T-helper 2 cell treated with Interferon-gamma antibody and Interleukin-4, amounts not matched to agents 100 ng/mL and 5 ng/mL, for 36 hours (primary cell): ENCODE results near the gene ITPA. TPM values are rescaled to one million over a fixed set of nuclear protein-coding genes. Genes with fewer than 3 reads are reported as not detected.
"Not testable (repeated sequence)": the region's sequence is repeated elsewhere in the genome, so short reads cannot be mapped to it uniquely, and the experiment has no call there.

Experiments used
- intact Hi-C: fragments of 100-400 bp; cut with micrococcal nuclease; formaldehyde crosslinking; loops from one replicate; pipeline ENCODE4 v1.15.1; 2023
- total RNA-seq: library from RNA; stranded (reverse); gene quantifications from 2 replicates; pipeline ENCODE4 v1.2.3, GENCODE V29; 2022

The ITPA gene
- total RNA-seq, 1 donor from 2014 or later: 73.8 TPM

DNA sequence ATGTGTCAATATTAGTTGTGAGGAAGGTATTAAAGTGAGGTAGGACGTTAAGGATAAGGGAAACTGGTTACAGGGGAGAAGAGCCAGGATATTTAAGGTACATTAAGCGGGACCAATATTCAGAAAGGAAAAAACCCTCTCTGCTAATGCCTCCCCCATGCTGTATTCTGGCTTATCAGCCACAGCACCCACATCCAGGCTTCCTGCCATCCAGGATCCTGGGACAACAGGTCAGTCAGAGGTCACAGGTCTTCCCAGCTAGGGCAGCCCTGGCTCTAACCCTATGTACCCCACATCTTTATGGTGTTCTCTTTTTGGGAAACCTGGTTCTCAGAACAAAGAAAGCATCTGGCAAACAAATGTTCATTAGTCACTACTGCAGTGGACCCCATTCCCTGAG, 10.1 kb upstream of the ITPA start:
- intact Hi-C loops: no loop called here

GRCh38 chr20:3199976-3200755, 9.1 kb upstream of the ITPA start:
- intact Hi-C loops: loop anchor here (5.0 kb wide), 1 partner anchor 567 kb away; the partner anchor contains the start of gene ADISSP

GRCh38 chr20:3202965-3203314, 6.4 kb upstream of the ITPA start:
- intact Hi-C loops: loop anchor here (5.0 kb wide), 1 partner anchor 564 kb away; the partner anchor contains the start of gene ADISSP

GRCh38 chr20:3203315-3204123, 5.8 kb upstream of the ITPA start:
- intact Hi-C loops: loop anchor here (1.0 to 5.0 kb wide), 3 partner anchors 44 to 564 kb away; partner anchors contain the start of genes ADISSP, FASTKD5 and UBOX5

- intact Hi-C loops: loop anchor here (1.0 to 5.0 kb wide), 3 partner anchors 45 to 563 kb away; partner anchors contain the start of genes ADISSP, FASTKD5 and UBOX5
Observed at GRCh38 chr20:3204124-3204794, 5.0 kb upstream of the ITPA start, which contains the start of gene DDRGK1. TSS of gene DDRGK1 (minus strand) at chr20:3204682. CDS start at chr20:3204627, 55 bp downstream.

DNA sequence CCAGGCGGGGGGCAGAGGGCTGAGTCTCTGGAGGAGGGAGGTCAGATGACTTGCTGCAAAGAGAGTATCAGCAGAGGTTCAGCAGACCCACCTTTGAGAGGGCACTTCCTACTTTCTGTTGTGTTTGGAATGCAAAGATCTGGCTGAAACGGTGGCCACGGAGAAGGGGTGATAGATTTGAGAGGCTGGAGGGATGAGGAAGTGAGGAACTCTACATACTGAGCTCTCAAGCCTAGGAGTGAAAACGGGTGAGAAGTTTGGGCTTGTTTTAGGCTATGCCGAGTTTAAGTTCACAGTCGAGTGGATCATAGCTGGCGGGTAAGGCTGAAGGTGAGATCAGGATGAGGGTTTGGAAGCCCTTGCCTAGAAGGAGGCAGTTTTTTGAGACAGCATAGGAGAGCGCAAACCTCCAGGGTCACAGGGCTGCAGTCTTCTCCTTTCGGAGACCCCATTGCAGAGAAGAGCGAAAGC, 477 bp upstream of the ITPA start:
- intact Hi-C loops: no loop called here

- intact Hi-C loops: no loop called here
Observed at GRCh38 chr20:3209946-3210317, 634 bp downstream of the ITPA start.

- intact Hi-C loops: no loop called here
Observed at GRCh38 chr20:3210346-3210745, 1.0 kb downstream of the ITPA start.

DNA sequence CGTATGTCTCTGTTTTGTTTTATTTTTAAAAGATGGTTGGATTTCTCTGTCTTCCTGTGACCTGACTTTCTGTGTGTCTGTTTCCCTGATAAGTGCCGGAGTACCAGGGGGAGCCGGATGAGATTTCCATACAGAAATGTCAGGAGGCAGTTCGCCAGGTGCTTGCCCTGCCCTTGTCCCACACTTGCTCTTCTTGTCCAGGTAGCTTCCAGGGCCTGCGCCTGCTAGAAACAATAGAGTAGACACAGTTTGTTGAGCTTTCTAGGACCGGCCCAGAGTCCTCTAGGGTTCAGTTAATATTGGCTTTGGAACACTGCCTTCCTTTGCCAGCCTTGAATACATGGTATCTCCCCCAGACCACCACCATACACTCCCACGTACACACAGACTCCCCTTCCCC, 3.9 kb downstream of the ITPA start:
- intact Hi-C loops: no loop called here

- intact Hi-C loops: not testable (repeated sequence)
Observed at GRCh38 chr20:3215359-3215917, 6.1 kb downstream of the ITPA start.

- intact Hi-C loops: loop anchor here (2.0 kb wide), 1 partner anchor 98 kb away; no protein-coding TSS in a partner anchor
Observed at GRCh38 chr20:3218307-3218988, 9.2 kb downstream of the ITPA start.

DNA sequence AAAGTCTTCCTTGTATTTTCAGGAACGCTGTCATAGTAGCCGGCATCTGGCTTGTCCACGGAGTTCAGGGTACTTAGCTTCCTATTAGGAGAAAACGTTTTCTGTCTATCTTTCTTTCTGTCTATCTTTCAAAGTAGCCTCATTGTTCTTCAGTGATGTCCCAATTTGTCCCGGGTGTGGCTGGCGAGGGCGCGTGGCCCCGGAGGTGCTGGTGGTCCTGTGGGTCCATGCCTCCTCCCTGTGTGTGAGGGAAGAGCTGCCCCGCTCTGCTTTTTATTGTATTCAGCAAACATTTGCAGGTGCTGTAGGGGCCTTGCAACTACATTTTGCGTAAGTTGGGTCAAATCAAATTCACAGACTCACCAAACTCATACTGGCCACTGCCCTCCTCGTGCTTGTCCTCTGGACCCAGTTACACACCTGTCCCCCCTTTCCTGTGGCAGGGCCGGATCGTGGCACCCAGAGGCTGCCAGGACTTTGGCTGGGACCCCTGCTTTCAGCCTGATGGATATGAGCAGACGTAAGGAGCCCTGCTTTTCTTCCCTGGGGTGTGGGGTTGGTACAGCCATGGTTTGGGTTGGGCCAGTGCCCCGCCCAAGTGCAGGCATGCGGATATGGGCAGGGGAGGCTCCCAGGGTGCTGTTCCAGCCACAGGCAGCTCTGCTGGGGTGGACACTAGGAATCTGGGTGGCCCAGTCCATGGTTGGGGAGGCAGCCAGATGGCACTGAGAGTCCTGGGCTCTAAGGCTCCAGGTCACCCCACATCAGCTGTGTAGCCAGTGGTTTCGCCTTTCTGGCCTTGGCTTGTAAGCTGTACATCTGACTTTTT, 12.3 kb downstream of the ITPA start:
- intact Hi-C loops: no loop called here

- intact Hi-C loops: no loop called here
Observed at GRCh38 chr20:3222635-3223600, 13.6 kb downstream of the ITPA start.

- intact Hi-C loops: no loop called here
Observed at GRCh38 chr20:3223651-3223993, 14.3 kb downstream of the ITPA start.

DNA sequence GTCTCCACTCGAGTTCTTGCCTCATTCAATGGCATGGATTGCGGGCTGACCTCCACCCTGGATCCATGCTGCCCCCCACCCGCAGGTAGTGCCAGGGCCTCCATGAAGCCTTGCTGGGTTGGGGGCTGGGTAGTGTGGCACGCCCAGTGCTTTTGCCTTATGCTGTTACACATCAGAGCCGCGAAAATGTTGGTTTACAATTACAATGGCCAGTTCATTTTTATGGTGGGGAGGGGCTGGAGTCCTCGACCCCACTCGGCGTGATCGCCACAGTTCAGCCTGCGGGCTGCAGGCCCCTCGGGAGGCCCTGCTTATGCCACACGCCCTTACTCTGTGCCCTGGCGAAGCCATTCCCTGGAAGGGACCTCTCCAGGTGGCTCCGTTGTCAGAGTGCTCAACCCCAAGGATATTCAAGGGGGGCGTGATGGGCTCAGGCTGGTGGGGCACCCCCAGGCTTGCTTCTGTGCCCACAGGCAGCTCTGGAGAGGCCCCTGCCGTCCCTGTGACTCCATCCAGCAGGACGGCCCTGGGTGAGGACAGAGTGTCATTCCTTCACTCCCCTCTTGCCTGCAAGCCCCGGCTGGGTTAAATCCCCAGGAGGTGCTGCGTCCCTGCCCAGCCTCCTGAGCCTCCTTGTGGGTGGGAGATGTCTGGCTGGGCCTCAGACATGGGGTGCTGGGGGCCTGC, 14.8 kb downstream of the ITPA start:
- intact Hi-C loops: no loop called here

DNA sequence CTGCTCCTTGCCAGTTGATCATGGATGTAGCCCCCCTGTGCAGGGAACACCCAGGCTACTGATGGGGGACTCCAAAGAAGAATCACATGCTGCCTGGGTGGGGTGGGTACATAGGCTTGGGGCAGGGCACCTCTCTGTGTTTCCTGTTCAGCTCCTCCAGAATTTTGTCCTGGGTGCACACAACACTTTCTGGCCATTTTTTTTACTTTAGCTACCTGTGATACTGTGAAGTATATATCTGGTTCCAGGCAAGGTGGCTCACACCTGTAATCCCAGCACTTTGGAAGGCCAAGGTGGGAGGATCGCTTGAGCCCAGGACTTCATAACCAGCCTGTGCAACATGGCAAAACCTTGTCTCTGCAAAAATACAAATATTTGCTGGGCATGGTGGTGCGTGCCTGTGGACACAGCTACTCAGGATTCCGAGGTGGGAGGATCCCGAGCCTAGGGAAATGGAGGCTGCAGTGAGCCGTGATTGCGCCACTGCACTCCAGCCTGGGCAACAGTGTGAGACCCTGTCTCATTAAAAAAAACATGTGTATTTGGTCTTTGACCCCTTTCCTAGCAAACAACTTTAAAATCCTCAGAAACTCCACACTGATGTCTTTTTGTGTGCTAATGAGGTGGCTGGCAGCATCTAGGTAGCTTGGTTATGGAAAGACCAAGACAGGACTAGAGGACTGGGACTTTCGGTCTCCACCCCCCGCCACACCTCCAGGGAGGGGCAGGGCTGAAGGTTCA, 15.6 kb downstream of the ITPA start:
- intact Hi-C loops: no loop called here

GRCh38 chr20:3226093-3226492, 16.8 kb downstream of the ITPA start:
- intact Hi-C loops: no loop called here
